Right ventricle myocardium superior (tissue), 1 donor: ENCODE data around the gene MRPL44. TPM values are rescaled to one million over a fixed set of nuclear protein-coding genes. Genes with fewer than 3 reads are reported as not detected.
"Not testable (repeated sequence)": the region's sequence is repeated elsewhere in the genome, so short reads cannot be mapped to it uniquely, and the experiment has no call there.

Experiments
- ATAC-seq: fragments of 200-7000 bp; cut with Tn5 transposase; one replicate; pipeline ENCODE4 v1.9.1; 2020; ENCODE audit warnings: mild to moderate bottlenecking; ENCODE audit not compliant: poor library complexity
- DNase-seq: peaks from one replicate; pipeline ENCODE4 v3.0.0-alpha.2; 2020
- intact Hi-C: fragments of 100-400 bp; cut with DNase I; formaldehyde crosslinking; loops from one replicate; pipeline ENCODE4 v1.11.2; 2022
- total RNA-seq: library from RNA; stranded (reverse); fragmentation: NEBNext Ultra II Directional; extraction: Animal tissue kit (Norgen Biotek cat#: 25700); gene quantifications from one replicate; pipeline ENCODE4 v1.2.1, GENCODE V29; 2021
- donor health status: DM: no; HTN: yes; CAD: no; lungs with severe emphysema.

MRPL44 gene
- total RNA-seq, 1 donor from 2014 or later: 33.9 TPM

DNA sequence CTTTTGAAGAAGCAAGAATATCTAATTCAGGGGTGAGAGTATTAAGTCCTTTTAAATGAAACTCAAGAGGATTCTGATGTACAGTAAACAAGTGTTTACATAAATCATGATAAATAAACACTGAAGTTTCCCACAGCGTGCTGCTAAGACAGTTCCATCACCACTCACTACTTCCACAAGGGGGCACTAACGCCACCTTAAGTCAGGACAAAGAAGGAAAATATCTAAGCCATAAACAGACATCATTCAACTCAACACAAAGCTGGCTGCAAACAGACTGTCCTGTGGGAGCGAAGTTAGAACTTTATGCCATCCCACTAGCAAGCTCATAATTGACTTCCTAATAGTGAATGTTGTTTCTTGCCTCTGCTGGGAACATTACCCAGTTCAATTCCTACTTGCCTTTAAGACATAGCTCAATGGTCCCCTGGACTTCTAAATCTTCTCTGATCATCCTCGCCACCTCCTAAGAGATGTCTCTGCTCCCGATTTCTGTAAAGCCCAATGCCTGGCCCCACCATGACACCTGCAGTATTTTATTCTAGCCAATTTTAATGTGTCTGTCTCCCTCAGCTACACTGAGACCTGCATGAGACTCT lies 36.5 kb downstream of the MRPL44 start:
- ATAC-seq (peak; percentile 83), DNase-seq (no peak)
- intact Hi-C loops: no loop called here

- ATAC-seq (no peak), DNase-seq (no peak)
- intact Hi-C loops: no loop called here
Observed at GRCh38 chr2:223994562-223995162, 37.4 kb downstream of the MRPL44 start.

DNA sequence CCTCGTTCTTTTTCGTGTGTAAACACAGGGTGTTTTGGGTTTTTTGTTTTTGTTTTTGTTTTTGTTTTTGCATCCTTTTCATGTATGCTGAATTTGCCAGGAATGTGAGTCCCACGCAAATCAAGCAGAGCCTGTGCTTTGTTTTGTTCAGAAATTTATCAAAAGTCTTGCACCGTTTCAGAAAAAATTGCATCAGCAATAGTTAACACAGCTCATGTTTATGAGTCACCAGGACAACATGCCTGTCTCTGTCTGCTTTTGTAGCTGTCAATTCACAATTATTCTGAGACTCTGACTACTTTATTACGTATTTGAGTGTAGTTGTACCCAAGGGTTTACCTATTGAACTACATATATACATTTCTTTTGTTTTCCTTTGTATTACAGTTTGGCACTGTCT lies 38.3 kb downstream of the MRPL44 start:
- ATAC-seq (no peak), DNase-seq (no peak)
- intact Hi-C loops: no loop called here

GRCh38 chr2:223996391-223996790 lies 39.1 kb downstream of the MRPL44 start:
- intact Hi-C loops: loop anchor here (2.0 kb wide), 1 partner anchor 288 kb away; no protein-coding TSS in a partner anchor
- ATAC-seq (no peak), DNase-seq (no peak)

- ATAC-seq (no peak), DNase-seq (no peak)
- intact Hi-C loops: loop anchor here (2.0 kb wide), 1 partner anchor 287 kb away; no protein-coding TSS in a partner anchor
Observed at GRCh38 chr2:223997938-223998337, 40.7 kb downstream of the MRPL44 start.

- no peak for DNase-seq
- ATAC-seq: no peak
- intact Hi-C loops: no loop called here
Observed at GRCh38 chr2:223998948-223999347, 41.7 kb downstream of the MRPL44 start.

DNA sequence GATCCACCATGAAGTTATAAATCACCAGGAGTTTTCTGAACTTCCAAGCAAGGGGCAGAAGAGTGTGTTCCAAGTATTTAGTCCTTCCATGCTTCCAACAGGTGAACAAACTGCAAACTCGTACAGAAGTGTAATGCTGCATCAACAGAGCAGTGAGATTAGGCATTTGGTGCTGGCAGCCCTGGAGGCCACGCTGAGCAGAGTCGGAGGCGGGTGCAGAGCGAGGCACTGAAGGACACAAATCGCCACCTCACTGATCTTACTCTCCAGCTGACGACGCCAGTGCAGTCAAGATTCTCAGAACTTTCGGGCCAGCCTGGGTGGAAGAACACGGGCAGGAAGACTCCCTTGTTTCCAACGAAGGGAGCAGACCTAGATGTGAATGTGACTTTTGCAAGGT lies 42.6 kb downstream of the MRPL44 start:
- intact Hi-C loops: no loop called here
- ATAC-seq: no peak

GRCh38 chr2:224000662-224001061 lies 43.4 kb downstream of the MRPL44 start:
- intact Hi-C loops, DNase-seq, ATAC-seq: not testable (repeated sequence)

More for the DNA sequence above, 42.6 kb downstream of the MRPL44 start:
- DNase-seq: no peak

GRCh38 chr2:224004105-224004695 lies 46.9 kb downstream of the MRPL44 start:
- ATAC-seq: peak; percentile 55
- intact Hi-C loops: no loop called here
- DNase-seq: peak; percentile 49

GRCh38 chr2:224008702-224009261 lies 51.5 kb downstream of the MRPL44 start:
- ATAC-seq (no peak), DNase-seq (no peak)
- intact Hi-C loops: no loop called here

GRCh38 chr2:224009605-224010315 lies 52.5 kb downstream of the MRPL44 start:
- no peak for DNase-seq
- intact Hi-C loops: no loop called here
- no peak for ATAC-seq

- ATAC-seq (no peak), DNase-seq (no peak)
- intact Hi-C loops: no loop called here
Observed at GRCh38 chr2:224011837-224012236, 54.6 kb downstream of the MRPL44 start.

GRCh38 chr2:224014336-224014735 lies 57.1 kb downstream of the MRPL44 start:
- ATAC-seq (no peak), DNase-seq (no peak)
- intact Hi-C loops: no loop called here

GRCh38 chr2:224016963-224017362 lies 59.7 kb downstream of the MRPL44 start:
- DNase-seq (no peak), ATAC-seq (no peak)
- intact Hi-C loops: no loop called here

Other genes with a start within 250 kb of the MRPL44 start
- 0.16 TPM for gene AP1S3, start 119.9 kb upstream of the MRPL44 start, total RNA-seq
- gene WDFY1, start 12.1 kb upstream of the MRPL44 start, total RNA-seq: 10.8 TPM
- gene SERPINE2, start 81.8 kb downstream of the MRPL44 start, total RNA-seq: 6.0 TPM